GM18861 (cell line): ENCODE measurements around the gene LUZP2.

ENCODE experiments used
- ATAC-seq: cut with Tn5 transposase; IDR thresholded peaks from one replicate; pipeline ENCODE4 v1.9.1; 2021; ENCODE audit not compliant: unreplicated experiment

LUZP2 gene

GRCh38 chr11:24496736-24497725, at the start of gene LUZP2:
Gene LUZP2, plus strand, starts transcription at chr11:24497053.
- ATAC-seq, result no peak

GRCh38 chr11:24453129-24453718, 43.6 kb upstream of the LUZP2 start:
- no peak for ATAC-seq

- no peak for ATAC-seq
Observed at GRCh38 chr11:24457985-24458384, 38.9 kb upstream of the LUZP2 start.

- ATAC-seq, result no peak
Observed at GRCh38 chr11:24470431-24470830, 26.4 kb upstream of the LUZP2 start.

- ATAC-seq, result no peak
Observed at GRCh38 chr11:24471084-24471483, 25.8 kb upstream of the LUZP2 start.

GRCh38 chr11:24478718-24479117, 18.1 kb upstream of the LUZP2 start:
- no peak for ATAC-seq

- no peak for ATAC-seq
Observed at GRCh38 chr11:24489477-24489876, 7.4 kb upstream of the LUZP2 start.

GRCh38 chr11:24496386-24496735, 492 bp upstream of the LUZP2 start:
- no peak for ATAC-seq

- no peak for ATAC-seq
Observed at GRCh38 chr11:24497831-24498230, 978 bp downstream of the LUZP2 start.

- ATAC-seq, result no peak
Observed at GRCh38 chr11:24502425-24502824, 5.6 kb downstream of the LUZP2 start.

- ATAC-seq, result no peak
Observed at GRCh38 chr11:24509114-24509513, 12.3 kb downstream of the LUZP2 start.

- ATAC-seq, result no peak
Observed at GRCh38 chr11:24511511-24511910, 14.7 kb downstream of the LUZP2 start.

GRCh38 chr11:24513479-24514218, 16.8 kb downstream of the LUZP2 start:
- no peak for ATAC-seq

- peak; percentile 82 for ATAC-seq
Observed at GRCh38 chr11:24514219-24514594, 17.4 kb downstream of the LUZP2 start.

GRCh38 chr11:24515632-24516031, 18.8 kb downstream of the LUZP2 start:
- ATAC-seq, result no peak

- ATAC-seq, result no peak
Observed at GRCh38 chr11:24516638-24517037, 19.8 kb downstream of the LUZP2 start.

- no peak for ATAC-seq
Observed at GRCh38 chr11:24521601-24522000, 24.7 kb downstream of the LUZP2 start.

- ATAC-seq, result no peak
Observed at GRCh38 chr11:24524156-24524555, 27.3 kb downstream of the LUZP2 start.

- ATAC-seq, result no peak
Observed at GRCh38 chr11:24531528-24531927, 34.7 kb downstream of the LUZP2 start.

- no peak for ATAC-seq
Observed at GRCh38 chr11:24543771-24544170, 46.9 kb downstream of the LUZP2 start.

GRCh38 chr11:24556693-24557092, 59.8 kb downstream of the LUZP2 start:
- ATAC-seq, result no peak

- no peak for ATAC-seq
Observed at GRCh38 chr11:24559315-24559714, 62.5 kb downstream of the LUZP2 start.
